ENCODE results near the gene C19orf81. TPM values are rescaled to one million over a fixed set of nuclear protein-coding genes. Genes with fewer than 3 reads are reported as not detected.
A peak's percentile ranks its signal among the peaks of the same experiment; 100 is the strongest.

The C19orf81 gene
- total RNA-seq, 1 experiment from 2014 or later, result 14.5 TPM

DNA sequence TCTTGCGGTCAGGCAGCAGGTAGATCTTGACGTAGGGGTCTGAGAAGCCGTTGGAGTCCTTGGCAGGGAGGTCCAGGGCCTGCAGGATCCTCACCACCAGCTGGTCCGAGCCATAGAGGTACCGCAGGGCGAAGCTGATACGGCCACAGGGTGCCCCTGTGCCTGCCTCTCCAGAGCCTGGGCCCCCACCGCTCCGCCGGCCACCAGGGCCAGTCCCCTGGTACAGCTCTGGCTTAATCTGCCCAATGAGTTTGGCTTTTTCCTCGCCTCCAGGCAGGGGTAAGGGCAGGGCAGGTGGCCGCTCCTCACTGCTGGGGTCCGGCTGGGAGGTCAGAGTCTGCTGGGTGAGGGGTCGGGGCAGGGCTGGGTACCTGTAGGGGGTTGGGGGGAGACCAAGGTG is 19.4 kb upstream of the C19orf81 start:
- no peak for TF ChIP-seq CBX3 (IDR thresholded peaks at IDR 0.05; ENCODE audit: low read depth)
- no peak for TF ChIP-seq ELF1 (IDR thresholded peaks at IDR 0.05; ENCODE audit: borderline replicate concordance, low read depth)
- no peak for TF ChIP-seq RAD21 (IDR thresholded peaks at IDR 0.05; ENCODE audit: low read depth)
- no peak for TF ChIP-seq POLR2A (IDR thresholded peaks at IDR 0.05; ENCODE audit: borderline replicate concordance, extremely low read depth, insufficient read depth, insufficient read length)
- H3K9me2 ChIP-seq (ENCODE audit: insufficient read depth), result no peaks in the 10 kb centered on the region
- no peak overlapping the region for H3K4me3 ChIP-seq (replicated peaks in 1 of 2; ENCODE audit: low read depth in 1 of 2, low read length in 2 of 2)
- H4K20me1 ChIP-seq (ENCODE audit: insufficient read depth), result no peaks in the 10 kb centered on the region
- no TSS peak for BruUV-seq (replicated peaks)
- H3K9me3 ChIP-seq (ENCODE audit: control insufficient read depth in 1 of 2, insufficient read depth in 1 of 2, low read depth in 1 of 2, low read length in 2 of 2), result peaks cover 7% of the 10 kb centered on the region in 2 experiments; a peak in 2 of 4 replicates
- RAD21 ChIA-PET (ENCODE audit: low non-redundant PET in 1 of 2, low total read pairs in 2 of 2, uncharacterized antibody in 2 of 2, unreplicated experiment in 2 of 2), result no interaction called here
- H3K27me3 ChIP-seq (ENCODE audit: insufficient read depth, low read length), result no peaks in the 10 kb centered on the region
- intact Hi-C loops (cut with micrococcal nuclease), result no loop called here
- POLR2A ChIA-PET, result no interaction called here
- no peaks in the 10 kb centered on the region for H3K79me2 ChIP-seq (ENCODE audit: insufficient read depth, low read length)
- no peak overlapping the region for H2AFZ ChIP-seq (ENCODE audit: low read depth, low read length, poor library complexity, severe bottlenecking)
- H3K4me2 ChIP-seq (ENCODE audit: low read length), result no peak overlapping the region
- no peak overlapping the region for H3K27ac ChIP-seq (ENCODE audit: low read depth, low read length)
- CTCF ChIA-PET, result no interaction called here
- H3K4me1 ChIP-seq (ENCODE audit: control insufficient read depth in 1 of 2, insufficient read depth in 2 of 2, low read length in 2 of 2), result no peaks in the 10 kb centered on the region
- DNase-seq (ENCODE audit: low read depth, low spot score) (no peak), ATAC-seq (no peak)
- H3K9ac ChIP-seq (ENCODE audit: low read length), result no peak overlapping the region
- no peaks in the 10 kb centered on the region for H3K36me3 ChIP-seq (ENCODE audit: control insufficient read depth in 1 of 2, insufficient read depth in 2 of 2, low read length in 2 of 2)

DNA sequence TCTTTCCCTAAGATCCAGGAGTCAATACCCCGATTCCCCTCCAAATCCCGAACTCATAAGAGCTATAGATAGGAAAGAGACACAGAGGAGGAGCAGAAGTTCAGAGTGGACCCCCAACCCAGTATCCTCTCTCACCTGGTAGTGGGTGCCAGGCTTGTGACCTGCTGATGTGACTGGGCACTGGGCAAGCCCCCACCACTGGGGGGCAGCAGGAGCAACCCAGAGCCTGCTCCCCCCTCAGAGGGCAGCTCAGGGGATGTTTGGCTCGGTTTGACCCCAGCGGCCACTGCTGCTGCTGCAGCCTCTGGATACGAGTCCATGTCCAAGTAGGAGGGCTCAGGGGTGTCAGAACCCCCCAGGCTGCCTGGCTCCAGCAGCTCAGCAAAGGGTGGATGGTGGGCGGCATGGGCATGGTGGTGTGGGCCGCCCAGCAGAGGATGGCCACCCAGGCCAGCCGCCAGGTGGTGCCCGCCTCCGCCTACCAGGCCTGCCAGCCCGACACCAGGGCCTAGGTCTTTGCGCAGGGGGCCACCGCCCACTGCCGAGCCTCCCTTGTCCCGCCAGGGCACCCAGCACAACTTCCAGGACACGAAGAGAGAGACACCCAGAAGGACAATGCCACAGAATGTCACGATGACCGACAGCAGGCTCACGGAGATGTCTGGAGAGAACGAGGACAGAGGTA is 17.0 kb upstream of the C19orf81 start:
- no peak for TF ChIP-seq TCF7L2 (IDR thresholded peaks at IDR 0.05; ENCODE audit: borderline replicate concordance, extremely low read depth, insufficient read depth, insufficient read length)
- TF ChIP-seq, protein P1, sequence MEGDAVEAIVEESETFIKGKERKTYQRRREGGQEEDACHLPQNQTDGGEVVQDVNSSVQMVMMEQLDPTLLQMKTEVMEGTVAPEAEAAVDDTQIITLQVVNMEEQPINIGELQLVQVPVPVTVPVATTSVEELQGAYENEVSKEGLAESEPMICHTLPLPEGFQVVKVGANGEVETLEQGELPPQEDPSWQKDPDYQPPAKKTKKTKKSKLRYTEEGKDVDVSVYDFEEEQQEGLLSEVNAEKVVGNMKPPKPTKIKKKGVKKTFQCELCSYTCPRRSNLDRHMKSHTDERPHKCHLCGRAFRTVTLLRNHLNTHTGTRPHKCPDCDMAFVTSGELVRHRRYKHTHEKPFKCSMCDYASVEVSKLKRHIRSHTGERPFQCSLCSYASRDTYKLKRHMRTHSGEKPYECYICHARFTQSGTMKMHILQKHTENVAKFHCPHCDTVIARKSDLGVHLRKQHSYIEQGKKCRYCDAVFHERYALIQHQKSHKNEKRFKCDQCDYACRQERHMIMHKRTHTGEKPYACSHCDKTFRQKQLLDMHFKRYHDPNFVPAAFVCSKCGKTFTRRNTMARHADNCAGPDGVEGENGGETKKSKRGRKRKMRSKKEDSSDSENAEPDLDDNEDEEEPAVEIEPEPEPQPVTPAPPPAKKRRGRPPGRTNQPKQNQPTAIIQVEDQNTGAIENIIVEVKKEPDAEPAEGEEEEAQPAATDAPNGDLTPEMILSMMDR (IDR thresholded peaks at IDR 0.05 in 2 of 3, conservative IDR thresholded peaks at IDR 0.05 in 1 of 3; ENCODE audit: borderline replicate concordance in 1 of 3, insufficient read depth in 1 of 3, low read depth in 2 of 3, low read length in 2 of 3), result 0 out of 6 replicates have a peak, but pooled peaks of 1 of the 3 experiments have one; percentile 26
- TF ChIP-seq ELF1 (IDR thresholded peaks at IDR 0.05; ENCODE audit: borderline replicate concordance, low read depth), result no peak
- no peak for TF ChIP-seq CBX3 (IDR thresholded peaks at IDR 0.05; ENCODE audit: low read depth)
- RAD21 ChIA-PET (ENCODE audit: low non-redundant PET in 1 of 2, low total read pairs in 2 of 2, uncharacterized antibody in 2 of 2, unreplicated experiment in 2 of 2), result no interaction called here
- Histone ChIP-seq H3K79me2 (ENCODE audit: insufficient read depth, low read length) (no peaks in the 10 kb centered on the region), H4K20me1 (ENCODE audit: insufficient read depth) (no peaks in the 10 kb centered on the region), H3K9ac (ENCODE audit: low read length) (no peak overlapping the region), H3K4me2 (ENCODE audit: low read length) (no peak overlapping the region), H3K36me3 (ENCODE audit: control insufficient read depth in 1 of 2, insufficient read depth in 2 of 2, low read length in 2 of 2) (no peaks in the 10 kb centered on the region), H3K27ac (ENCODE audit: low read depth, low read length) (no peak overlapping the region), H2AFZ (ENCODE audit: low read depth, low read length, poor library complexity, severe bottlenecking) (no peak overlapping the region), H3K27me3 (ENCODE audit: insufficient read depth, low read length) (no peaks in the 10 kb centered on the region), H3K9me2 (ENCODE audit: insufficient read depth) (no peaks in the 10 kb centered on the region), H3K9me3 (ENCODE audit: control insufficient read depth in 1 of 2, insufficient read depth in 1 of 2, low read depth in 1 of 2, low read length in 2 of 2) (peaks cover 7% of the 10 kb centered on the region in 2 experiments; a peak in 2 of 4 replicates), H3K4me3 (replicated peaks in 1 of 2; ENCODE audit: low read depth in 1 of 2, low read length in 2 of 2) (no peak overlapping the region), H3K4me1 (ENCODE audit: control insufficient read depth in 1 of 2, insufficient read depth in 2 of 2, low read length in 2 of 2) (no peaks in the 10 kb centered on the region)
- DNase-seq (ENCODE audit: low read depth, low spot score), result no peak
- POLR2A ChIA-PET, result interaction anchor here (0.5 kb wide), 1 partner anchor 22 kb away, joined by 3 read pairs; no protein-coding TSS in a partner anchor
- ATAC-seq, result no peak
- CTCF ChIA-PET, result no interaction called here
- BruUV-seq (replicated peaks), result no TSS peak
- intact Hi-C loops (cut with micrococcal nuclease), result no loop called here

All from HCT116 (cell line).